NCI-H460 (cell line): ENCODE results near the gene KRTAP9-3. TPM values are rescaled to one million over a fixed set of nuclear protein-coding genes. Genes with fewer than 3 reads are reported as not detected.
"Not testable (repeated sequence)": the region's sequence is repeated elsewhere in the genome, so short reads cannot be mapped to it uniquely, and the experiment has no call there.

Source experiments
- DNase-seq: peaks from one replicate; pipeline ENCODE4 v3.0.0-alpha.2; 2016; ENCODE audit warnings: low read depth; ENCODE audit errors: extremely low read depth
- small RNA-seq, 2 experiments: library from RNA; depleted of rRNA; stranded (forward); fragments of <200 nt; gene quantifications; one replicate each; pipeline ENCODE3, GENCODE V24; 2014
- total RNA-seq: library from RNA; depleted of rRNA; stranded (reverse); fragments of >200 nt; shearing (Covaris generic); gene quantifications from 2 replicates; pipeline ENCODE4 v1.2.3, GENCODE V29; 2014; rRNA removed

KRTAP9-3 gene
- total RNA-seq, 1 experiment from 2014 or later = not detected

DNA sequence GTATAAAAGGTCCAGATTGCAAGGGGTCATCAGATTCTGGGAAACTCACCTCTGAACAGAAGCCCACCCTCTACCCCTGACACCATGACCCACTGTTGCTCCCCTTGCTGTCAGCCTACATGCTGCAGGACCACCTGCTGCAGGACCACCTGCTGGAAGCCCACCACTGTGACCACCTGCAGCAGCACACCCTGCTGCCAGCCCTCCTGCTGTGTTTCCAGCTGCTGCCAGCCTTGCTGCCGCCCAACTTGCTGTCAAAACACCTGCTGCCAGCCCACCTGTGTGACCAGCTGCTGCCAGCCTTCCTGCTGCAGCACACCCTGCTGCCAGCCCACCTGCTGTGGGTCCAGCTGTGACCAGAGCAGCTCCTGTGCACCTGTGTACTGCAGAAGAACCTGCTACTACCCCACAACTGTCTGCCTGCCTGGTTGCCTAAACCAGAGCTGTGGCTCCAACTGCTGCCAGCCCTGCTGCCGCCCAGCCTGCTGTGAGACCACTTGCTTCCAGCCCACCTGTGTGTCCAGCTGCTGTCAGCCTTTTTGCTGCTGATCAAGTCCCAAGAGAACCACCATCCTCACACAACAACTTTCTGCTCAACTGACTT is 17.5 kb downstream of the KRTAP9-3 start, which contains the start of gene KRTAP9-4:
KRTAP9-4 (plus strand) TSS at position 51 of the 604 bp plus-strand sequence; CDS start at position 85, 34 bp downstream.
- not testable (repeated sequence) for DNase-seq

DNA sequence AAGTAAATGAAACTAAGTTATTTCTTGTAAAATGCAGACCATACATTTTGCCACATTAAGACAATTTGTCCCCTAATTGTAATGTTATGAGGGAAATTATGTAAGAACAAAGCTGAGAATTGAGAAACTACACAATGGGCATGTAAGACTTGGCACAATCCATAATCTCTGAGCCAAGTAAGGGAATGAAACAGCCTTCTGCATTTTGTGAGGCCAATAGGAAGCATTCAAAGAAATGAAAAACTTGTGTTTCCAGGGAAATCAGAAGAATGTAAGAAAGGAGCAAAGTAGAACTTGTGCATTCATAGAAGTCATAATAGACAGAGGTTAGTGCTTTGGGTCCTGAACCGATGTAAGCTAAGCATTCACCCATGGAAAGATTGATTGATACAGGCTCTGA is 19.0 kb downstream of the KRTAP9-3 start:
- no peak for DNase-seq

DNA sequence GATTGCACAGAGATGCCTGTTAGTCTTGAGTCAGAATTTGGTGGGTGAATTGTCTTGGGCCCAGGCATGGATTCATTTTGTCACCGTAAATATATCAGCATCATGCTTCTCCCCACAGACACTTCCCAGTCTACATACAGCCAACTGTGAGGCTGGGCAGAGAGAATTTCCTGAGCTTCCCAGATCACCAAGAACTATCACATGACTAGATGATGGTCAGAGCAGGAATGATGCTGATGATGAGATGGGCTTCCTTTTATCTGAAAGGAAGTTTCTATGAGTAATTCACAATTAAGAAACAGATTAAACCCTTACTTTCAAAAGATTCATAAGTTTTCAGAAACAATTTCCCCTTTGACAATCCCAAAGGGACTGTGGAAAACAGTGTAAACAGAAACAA is 22.6 kb downstream of the KRTAP9-3 start:
- no peak for DNase-seq

GRCh38 chr17:41255381-41256290 is 23.4 kb downstream of the KRTAP9-3 start, which contains the start of gene KRTAP9-9:
KRTAP9-9 (plus strand) TSS chr17:41255384.
- DNase-seq = not testable (repeated sequence)

DNA sequence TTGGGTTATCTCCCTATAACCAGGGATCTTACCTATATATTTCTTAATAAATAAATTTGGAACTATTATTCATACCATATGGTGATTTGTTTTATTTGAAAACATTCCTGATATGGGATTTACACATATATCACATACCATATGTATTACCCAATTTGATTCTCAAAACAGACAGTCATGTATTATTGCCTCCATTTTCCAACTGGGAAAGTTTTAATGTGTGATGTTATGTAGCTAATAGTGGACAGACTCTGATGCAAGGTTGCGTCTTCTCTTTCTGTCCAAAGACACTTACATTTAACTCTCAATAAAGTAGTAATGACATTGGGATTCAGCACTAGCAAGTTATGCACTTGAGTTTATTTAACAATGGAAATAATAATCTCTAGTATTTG is 24.0 kb downstream of the KRTAP9-3 start:
- DNase-seq = no peak

- no peak for DNase-seq
Measured at GRCh38 chr17:41258406-41258805, 26.2 kb downstream of the KRTAP9-3 start.

- DNase-seq = no peak
Measured at GRCh38 chr17:41263212-41263611, 31.0 kb downstream of the KRTAP9-3 start.

DNA sequence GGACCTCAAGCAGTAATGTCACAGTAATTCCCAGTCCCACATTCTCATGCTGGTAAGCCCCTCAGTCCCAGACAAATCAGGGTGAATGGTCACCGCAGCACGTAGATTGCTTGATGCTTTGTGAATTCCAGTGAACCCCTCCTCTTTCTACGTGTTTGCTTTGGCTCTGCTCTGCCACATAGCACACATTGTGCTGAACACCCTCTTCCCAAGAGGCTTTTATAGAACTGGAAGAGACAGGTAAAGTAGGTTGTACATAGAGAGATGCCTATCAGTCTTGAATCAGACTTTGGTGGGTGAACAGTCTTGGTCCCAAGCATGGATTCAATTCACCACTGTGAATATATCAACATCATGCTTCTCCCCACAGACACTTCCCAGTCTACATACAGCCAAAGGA is 32.4 kb downstream of the KRTAP9-3 start:
- no peak for DNase-seq

DNA sequence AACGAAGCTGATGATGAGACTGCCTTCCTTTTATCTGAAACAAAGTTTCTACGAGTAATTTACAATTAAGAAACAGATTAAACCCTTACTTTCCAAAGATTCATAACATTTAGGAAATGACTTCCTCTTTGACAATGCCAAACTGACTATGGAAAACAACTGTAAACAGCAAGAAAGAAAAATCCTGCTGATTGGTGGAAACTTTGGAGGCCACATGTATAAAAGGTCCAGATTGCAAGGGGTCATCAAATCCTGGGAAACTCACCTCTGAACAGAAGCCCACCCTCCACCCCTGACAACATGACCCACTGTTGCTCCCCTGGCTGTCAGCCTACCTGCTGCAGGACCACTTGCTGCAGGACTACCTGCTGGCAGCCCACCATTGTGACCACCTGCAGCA is 32.8 kb downstream of the KRTAP9-3 start, which contains the start of gene KRTAP9-6:
KRTAP9-6 (plus strand) TSS at position 301 of the 400 bp plus-strand sequence; CDS start at position 301, 0 bp downstream.
- DNase-seq = no peak

DNA sequence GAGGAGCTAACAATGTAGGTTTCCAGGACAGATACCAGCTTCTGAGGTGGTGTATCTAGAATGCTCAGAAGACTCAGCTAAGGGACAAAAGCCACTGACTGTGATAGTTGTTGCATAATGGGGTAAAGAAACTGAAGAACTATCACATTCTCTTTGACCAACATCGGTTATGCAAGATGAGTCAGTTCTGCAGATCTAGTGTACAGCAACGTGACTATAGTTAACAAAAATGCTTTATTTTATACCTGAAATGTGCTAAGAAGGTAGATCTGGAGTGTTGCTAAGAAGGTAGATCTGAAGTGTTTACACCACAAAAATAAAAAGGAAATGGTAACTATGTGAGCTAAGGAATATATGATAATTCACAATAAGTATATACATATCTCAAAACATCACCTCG is 35.5 kb downstream of the KRTAP9-3 start:
- no peak for DNase-seq

DNA sequence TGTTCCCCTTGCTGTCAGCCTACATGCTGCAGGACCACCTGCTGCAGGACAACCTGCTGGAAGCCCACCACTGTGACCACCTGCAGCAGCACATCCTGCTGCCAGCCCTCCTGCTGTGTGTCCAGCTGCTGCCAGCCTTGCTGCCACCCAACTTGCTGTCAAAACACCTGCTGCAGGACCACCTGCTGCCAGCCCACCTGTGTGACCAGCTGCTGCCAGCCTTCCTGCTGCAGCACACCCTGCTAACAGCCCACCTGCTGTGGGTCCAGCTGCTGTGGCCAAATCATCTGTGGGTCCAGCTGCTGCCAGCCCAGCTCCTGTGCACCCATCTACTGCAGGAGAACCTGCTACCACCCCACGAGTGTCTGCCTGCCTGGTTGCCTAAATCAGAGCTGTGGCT is 39.1 kb downstream of the KRTAP9-3 start:
- DNase-seq = not testable (repeated sequence)

DNA sequence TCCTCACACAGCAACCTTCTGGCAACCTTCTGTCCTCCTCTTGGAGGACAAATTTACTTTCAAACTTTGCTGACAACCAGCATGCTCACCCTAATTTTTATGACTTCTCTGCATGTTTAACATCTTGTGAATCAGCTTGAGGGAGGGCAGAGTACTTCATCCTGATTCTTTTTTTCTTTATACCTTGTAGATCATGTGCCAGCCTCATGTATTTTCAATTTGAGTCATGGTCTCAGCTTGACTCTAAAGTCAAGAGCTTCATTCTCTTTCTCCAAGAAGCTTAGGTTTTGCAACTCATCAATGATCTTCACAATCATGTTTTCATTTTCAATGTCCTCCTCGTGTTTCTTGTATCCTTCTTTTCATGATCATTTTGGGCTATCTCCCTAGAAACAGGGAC is 39.6 kb downstream of the KRTAP9-3 start:
- no peak for DNase-seq

- DNase-seq = not testable (repeated sequence)
Measured at GRCh38 chr17:41275648-41276190, 43.5 kb downstream of the KRTAP9-3 start, which contains the start of gene KRTAP9-7. KRTAP9-7 (plus strand) TSS chr17:41275698; CDS start chr17:41275698, 0 bp downstream.

- DNase-seq = no peak
Measured at GRCh38 chr17:41278176-41278955, 46.1 kb downstream of the KRTAP9-3 start.

Small RNA genes within 50 kb of the gene (small RNA-seq; reads per million reads assigned to genes)
- gene KRTAP4-17P (0 reads per million in 2 experiments), gene KRTAP9-10P (0 reads per million in 2 experiments)

Other genes with a start within 250 kb of the KRTAP9-3 start
- not detected in 2 replicates for gene KRT40, start 248.1 kb upstream of the KRTAP9-3 start, total RNA-seq
- gene KRTAP3-3, start 238.3 kb upstream of the KRTAP9-3 start, total RNA-seq = not detected in 2 replicates
- gene KRTAP3-2, start 232.5 kb upstream of the KRTAP9-3 start, total RNA-seq = not detected in 2 replicates
- gene KRTAP3-1, start 223.3 kb upstream of the KRTAP9-3 start, total RNA-seq = not detected in 2 replicates
- gene KRTAP1-5, start 205.2 kb upstream of the KRTAP9-3 start, total RNA-seq = not detected in 2 replicates
- not detected in 2 replicates for gene KRTAP1-4, start 202.3 kb upstream of the KRTAP9-3 start, total RNA-seq
- gene KRTAP1-3, start 197.6 kb upstream of the KRTAP9-3 start, total RNA-seq = not detected in 2 replicates
- gene KRTAP1-1, start 191.0 kb upstream of the KRTAP9-3 start, total RNA-seq = not detected in 2 replicates
- not detected in 2 replicates for gene KRTAP2-1, start 185.1 kb upstream of the KRTAP9-3 start, total RNA-seq
- not detected in 2 replicates for gene KRTAP2-2, start 177.2 kb upstream of the KRTAP9-3 start, total RNA-seq
- not detected in 2 replicates for gene KRTAP2-3, start 172.3 kb upstream of the KRTAP9-3 start, total RNA-seq
- gene KRTAP2-4, start 166.6 kb upstream of the KRTAP9-3 start, total RNA-seq = not detected in 2 replicates
- not detected in 2 replicates for gene KRTAP4-7, start 148.3 kb upstream of the KRTAP9-3 start, total RNA-seq
- gene KRTAP4-8, start 134.3 kb upstream of the KRTAP9-3 start, total RNA-seq = not detected in 2 replicates
- not detected in 2 replicates for gene KRTAP4-16, start 130.2 kb upstream of the KRTAP9-3 start, total RNA-seq
- gene KRTAP4-9, start 127.1 kb upstream of the KRTAP9-3 start, total RNA-seq = not detected in 2 replicates
- gene KRTAP4-11, start 114.1 kb upstream of the KRTAP9-3 start, total RNA-seq = not detected in 2 replicates
- gene KRTAP4-12, start 108.3 kb upstream of the KRTAP9-3 start, total RNA-seq = not detected in 2 replicates
- gene KRTAP4-6, start 91.9 kb upstream of the KRTAP9-3 start, total RNA-seq = not detected in 2 replicates
- not detected in 2 replicates for gene KRTAP4-5, start 82.6 kb upstream of the KRTAP9-3 start, total RNA-seq
- gene KRTAP4-4, start 71.7 kb upstream of the KRTAP9-3 start, total RNA-seq = not detected in 2 replicates
- not detected in 2 replicates for gene KRTAP4-3, start 64.2 kb upstream of the KRTAP9-3 start, total RNA-seq
- not detected in 2 replicates for gene KRTAP4-2, start 54.2 kb upstream of the KRTAP9-3 start, total RNA-seq
- 0.17 TPM in 1 of 2 replicates, not detected in the other for gene KRTAP4-1, start 47.5 kb upstream of the KRTAP9-3 start, total RNA-seq
- not detected in 2 replicates for gene KRTAP9-1, start 42.6 kb upstream of the KRTAP9-3 start, total RNA-seq
- gene KRTAP9-2, start 5.8 kb upstream of the KRTAP9-3 start, total RNA-seq = not detected in 2 replicates
- gene KRTAP9-8, start 5.5 kb downstream of the KRTAP9-3 start, total RNA-seq = not detected in 2 replicates
- gene KRTAP9-4, start 17.2 kb downstream of the KRTAP9-3 start, total RNA-seq = not detected in 2 replicates
- not detected in 2 replicates for gene KRTAP9-9, start 22.9 kb downstream of the KRTAP9-3 start, total RNA-seq
- not detected in 2 replicates for gene KRTAP9-6, start 32.9 kb downstream of the KRTAP9-3 start, total RNA-seq
- not detected in 2 replicates for gene KRTAP9-7, start 43.2 kb downstream of the KRTAP9-3 start, total RNA-seq
- not detected in 2 replicates for gene KRTAP29-1, start 70.4 kb downstream of the KRTAP9-3 start, total RNA-seq
- not detected in 2 replicates for gene KRTAP16-1, start 76.9 kb downstream of the KRTAP9-3 start, total RNA-seq
- gene KRTAP17-1, start 83.3 kb downstream of the KRTAP9-3 start, total RNA-seq = not detected in 2 replicates
- gene KRT33A, start 118.4 kb downstream of the KRTAP9-3 start, total RNA-seq = not detected in 2 replicates
- gene KRT33B, start 137.4 kb downstream of the KRTAP9-3 start, total RNA-seq = not detected in 2 replicates
- gene KRT34, start 149.9 kb downstream of the KRTAP9-3 start, total RNA-seq = 0.10 TPM in 1 of 2 replicates, not detected in the other
- not detected in 2 replicates for gene KRT31, start 165.2 kb downstream of the KRTAP9-3 start, total RNA-seq
- gene KRT37, start 192.1 kb downstream of the KRTAP9-3 start, total RNA-seq = not detected in 2 replicates
- not detected in 2 replicates for gene KRT38, start 208.5 kb downstream of the KRTAP9-3 start, total RNA-seq
- gene KRT32, start 234.9 kb downstream of the KRTAP9-3 start, total RNA-seq = not detected in 2 replicates
- gene KRT35, start 248.7 kb downstream of the KRTAP9-3 start, total RNA-seq = not detected in 2 replicates